Neural progenitor cell (in vitro differentiated cells): ENCODE data around the gene RNF115. TPM values are rescaled to one million over a fixed set of nuclear protein-coding genes. Genes with fewer than 3 reads are reported as not detected.

Experiments used
- DNase-seq: peaks from one replicate; pipeline ENCODE4 v3.0.0-alpha.2; 2016; ENCODE audit warnings: low spot score
- H2AFZ ChIP-seq: fragments of 200-600 bp; sonication (generic); replicated peaks from 2 replicates; pipeline ENCODE4 v1.6.1; 2016; ENCODE audit warnings: antibody characterized with exemption
- H3F3A ChIP-seq: fragments of 200-600 bp; sonication (generic); 2 replicates; pipeline ENCODE4 v1.6.1; 2016; ENCODE audit warnings: antibody characterized with exemption, low read depth
- H3K27ac ChIP-seq: fragments of 200-600 bp; sonication (generic); 2 replicates; pipeline ENCODE4 v1.5.1; 2016; ENCODE audit warnings: mild to moderate bottlenecking
- H3K27me3 ChIP-seq: fragments of 200-600 bp; sonication (generic); 2 replicates; pipeline ENCODE4 v1.6.1; 2016; ENCODE audit warnings: mild to moderate bottlenecking, moderate library complexity
- H3K36me3 ChIP-seq: fragments of 200-600 bp; sonication (generic); 2 replicates; pipeline ENCODE4 v1.5.1; 2016
- H3K4me1 ChIP-seq: fragments of 200-600 bp; sonication (generic); 2 replicates; pipeline ENCODE4 v1.6.1; 2016; ENCODE audit warnings: mixed run types
- H3K4me2 ChIP-seq: fragments of 200-600 bp; sonication (generic); 2 replicates; pipeline ENCODE4 v1.6.1; 2016
- H3K4me3 ChIP-seq: fragments of 200-600 bp; sonication (generic); 2 replicates; pipeline ENCODE4 v1.5.1; 2016
- H3K79me2 ChIP-seq: fragments of 200-600 bp; sonication (generic); 2 replicates; pipeline ENCODE4 v1.6.1; 2016; ENCODE audit warnings: low read depth
- H3K9ac ChIP-seq: fragments of 200-600 bp; sonication (generic); 2 replicates; pipeline ENCODE4 v1.6.1; 2016
- H3K9me3 ChIP-seq: fragments of 200-600 bp; sonication (generic); 2 replicates; pipeline ENCODE4 v1.5.1; 2016; ENCODE audit warnings: low read depth
- H4K20me1 ChIP-seq: fragments of 200-600 bp; sonication (generic); 2 replicates; pipeline ENCODE4 v1.6.1; 2016; ENCODE audit warnings: low read depth
- H3K27ac Mint-ChIP-seq: 3 replicates; pipeline ENCODE4 v1.8.0; 2021; ENCODE audit warnings: mixed read lengths
- H3K27me3 Mint-ChIP-seq: 2 replicates; pipeline ENCODE4 v1.8.0; 2022; ENCODE audit warnings: low read depth, mild to moderate bottlenecking, inconsistent platforms, moderate library complexity, mixed read lengths; ENCODE audit not compliant: insufficient read depth
- H3K36me3 Mint-ChIP-seq: 3 replicates; pipeline ENCODE4 v1.8.0; 2021; ENCODE audit warnings: mixed read lengths
- H3K4me1 Mint-ChIP-seq: 3 replicates; pipeline ENCODE4 v1.8.0; 2021; ENCODE audit warnings: mixed read lengths
- H3K4me3 Mint-ChIP-seq: 3 replicates; pipeline ENCODE4 v1.8.0; 2021; ENCODE audit warnings: mild to moderate bottlenecking, moderate library complexity, mixed read lengths
- H3K9me3 Mint-ChIP-seq: 3 replicates; pipeline ENCODE4 v1.8.0; 2020; ENCODE audit warnings: mixed read lengths
- EZH2 ChIP-seq: fragments of 200-600 bp; sonication (generic); IDR thresholded peaks from 2 replicates; pipeline ENCODE4 v1.6.1; 2017; ENCODE audit warnings: antibody characterized with exemption, mild to moderate bottlenecking, moderate library complexity
- EZH2phosphoT487 ChIP-seq: fragments of 200-600 bp; sonication (generic); IDR thresholded peaks from 2 replicates; pipeline ENCODE4 v1.6.1; 2017; ENCODE audit warnings: antibody characterized with exemption
- total RNA-seq: library from RNA; depleted of rRNA; stranded (reverse); fragments of >200 nt; gene quantifications from 2 replicates; pipeline ENCODE4 v1.2.3, GENCODE V29; 2015; ENCODE audit warnings: low replicate concordance
- TF ChIP-seq, protein P1 (sequence below): fragments of 200-600 bp; sonication (generic); IDR thresholded peaks from 2 replicates; pipeline ENCODE4 v1.5.1; 2017; ENCODE audit warnings: antibody characterized with exemption, mild to moderate bottlenecking

The RNF115 gene
- total RNA-seq, 1 donor from 2014 or later: 12.9 TPM

DNA sequence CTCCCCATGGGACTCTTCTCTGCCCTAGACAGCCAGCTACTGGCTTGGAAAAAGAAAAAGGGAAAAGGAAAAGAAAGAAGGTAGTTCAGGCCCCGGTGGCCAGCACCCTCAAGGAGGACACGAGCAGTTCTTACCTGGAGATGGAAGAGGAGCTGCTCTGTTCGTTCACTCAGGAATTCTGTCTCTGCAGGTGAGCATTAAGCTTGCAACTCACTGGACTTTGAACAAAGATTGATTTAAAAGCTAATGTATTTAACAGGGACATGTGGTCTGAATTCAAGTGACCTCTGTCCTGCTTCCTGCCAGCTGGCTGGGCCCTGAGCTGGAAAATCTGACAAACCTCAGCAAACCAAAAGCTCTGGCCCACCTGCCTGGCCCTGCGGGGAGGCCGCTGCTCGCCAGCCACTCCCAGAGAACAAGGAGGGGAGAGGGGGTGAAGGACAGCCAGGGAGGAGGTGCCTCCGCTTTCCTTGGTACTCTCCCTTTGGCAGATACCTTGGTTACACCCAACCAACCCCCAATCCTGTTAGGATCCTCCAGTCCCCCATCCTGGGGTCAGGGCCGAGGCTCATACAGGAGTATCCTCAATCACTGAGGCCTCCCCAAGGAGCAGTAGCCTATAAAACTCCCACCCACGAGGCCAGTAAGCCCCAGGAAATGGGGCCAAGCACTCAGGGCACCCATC lies 116.6 kb downstream of the RNF115 start, which contains the start of gene PDZK1:
TSS of gene PDZK1 (minus strand) at position 186 of the 685 bp plus-strand sequence. CDS start 19,347 bp downstream, outside the sequence.
- H3K4me1 ChIP-seq: peaks cover 16% of the 10 kb centered on the region
- Mint-ChIP-seq H3K27ac (no peak within 1 kb of the TSS), H3K9me3 (no peaks in the 10 kb centered on the region), H3K4me3 (no peak within 1 kb of the TSS), H3K4me1 (peaks cover 17% of the 10 kb centered on the region), H3K36me3 (no peaks in the 10 kb centered on the region), H3K27me3 (no peaks in the 10 kb centered on the region)
- no peak within 1 kb of the TSS for H3K9ac ChIP-seq
- peak within 1 kb of the TSS; percentile 46 for H3K4me2 ChIP-seq
- H3K27me3 ChIP-seq: no peaks in the 10 kb centered on the region
- DNase-seq: peak; percentile 25
- H3K36me3 ChIP-seq: no peaks in the 10 kb centered on the region
- no peaks in the 10 kb centered on the region for H3K79me2 ChIP-seq
- no peaks in the 10 kb centered on the region for H3K9me3 ChIP-seq
- H3K27ac ChIP-seq: no peak within 1 kb of the TSS
- no peak for TF ChIP-seq EZH2phosphoT487
- TF ChIP-seq, protein P1, sequence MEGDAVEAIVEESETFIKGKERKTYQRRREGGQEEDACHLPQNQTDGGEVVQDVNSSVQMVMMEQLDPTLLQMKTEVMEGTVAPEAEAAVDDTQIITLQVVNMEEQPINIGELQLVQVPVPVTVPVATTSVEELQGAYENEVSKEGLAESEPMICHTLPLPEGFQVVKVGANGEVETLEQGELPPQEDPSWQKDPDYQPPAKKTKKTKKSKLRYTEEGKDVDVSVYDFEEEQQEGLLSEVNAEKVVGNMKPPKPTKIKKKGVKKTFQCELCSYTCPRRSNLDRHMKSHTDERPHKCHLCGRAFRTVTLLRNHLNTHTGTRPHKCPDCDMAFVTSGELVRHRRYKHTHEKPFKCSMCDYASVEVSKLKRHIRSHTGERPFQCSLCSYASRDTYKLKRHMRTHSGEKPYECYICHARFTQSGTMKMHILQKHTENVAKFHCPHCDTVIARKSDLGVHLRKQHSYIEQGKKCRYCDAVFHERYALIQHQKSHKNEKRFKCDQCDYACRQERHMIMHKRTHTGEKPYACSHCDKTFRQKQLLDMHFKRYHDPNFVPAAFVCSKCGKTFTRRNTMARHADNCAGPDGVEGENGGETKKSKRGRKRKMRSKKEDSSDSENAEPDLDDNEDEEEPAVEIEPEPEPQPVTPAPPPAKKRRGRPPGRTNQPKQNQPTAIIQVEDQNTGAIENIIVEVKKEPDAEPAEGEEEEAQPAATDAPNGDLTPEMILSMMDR: no peak
- H3F3A ChIP-seq: peaks cover 8% of the 10 kb centered on the region
- H3K4me3 ChIP-seq: no peak within 1 kb of the TSS
- peak within 1 kb of the TSS; percentile 71 for H2AFZ ChIP-seq
- H4K20me1 ChIP-seq: no peaks in the 10 kb centered on the region

DNA sequence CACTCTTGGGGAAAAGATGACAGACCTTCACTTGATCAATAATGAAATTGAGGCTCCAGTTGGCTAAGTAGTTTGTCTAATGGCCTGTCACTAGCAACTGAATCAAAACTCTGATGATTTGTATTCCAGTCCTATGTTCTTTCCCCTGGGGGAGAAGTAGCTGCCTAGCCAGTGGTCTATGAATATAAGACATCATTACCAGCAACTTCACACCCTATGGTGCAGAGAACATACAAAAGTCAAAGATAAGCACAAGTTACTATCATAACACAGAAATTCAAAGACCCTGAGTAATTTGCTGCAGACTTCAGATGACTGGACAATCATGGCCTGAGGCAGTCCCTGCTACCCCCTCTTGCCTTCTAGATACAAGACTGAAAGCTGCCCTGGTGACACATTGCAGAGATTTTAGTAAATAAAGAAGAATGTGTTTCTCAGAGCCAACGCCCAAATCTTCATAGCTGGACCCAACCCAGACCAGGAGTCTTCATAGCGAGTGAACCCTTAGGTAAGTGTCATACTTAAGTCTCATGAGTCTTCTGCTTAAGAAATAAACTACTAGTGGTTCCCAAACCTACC lies 117.7 kb downstream of the RNF115 start:
- DNase-seq: no peak
- Histone ChIP-seq H3K27me3 (no peaks in the 10 kb centered on the region), H3K9me3 (no peaks in the 10 kb centered on the region), H3K4me2 (no peak overlapping the region), H3K4me3 (no peak overlapping the region), H4K20me1 (no peaks in the 10 kb centered on the region), H3K79me2 (no peaks in the 10 kb centered on the region), H3K4me1 (peaks cover 16% of the 10 kb centered on the region), H3K36me3 (no peaks in the 10 kb centered on the region), H3F3A (peaks cover 8% of the 10 kb centered on the region), H2AFZ (no peak overlapping the region), H3K9ac (no peak overlapping the region), H3K27ac (no peak overlapping the region)
- Mint-ChIP-seq H3K27me3 (peaks cover 1% of the 10 kb centered on the region), H3K9me3 (no peaks in the 10 kb centered on the region), H3K36me3 (no peaks in the 10 kb centered on the region), H3K4me3 (no peak overlapping the region), H3K4me1 (peaks cover 17% of the 10 kb centered on the region), H3K27ac (no peak overlapping the region)
- TF ChIP-seq EZH2phosphoT487 (no peak), EZH2 (no peak)
- TF ChIP-seq, protein P1: no peak

DNA sequence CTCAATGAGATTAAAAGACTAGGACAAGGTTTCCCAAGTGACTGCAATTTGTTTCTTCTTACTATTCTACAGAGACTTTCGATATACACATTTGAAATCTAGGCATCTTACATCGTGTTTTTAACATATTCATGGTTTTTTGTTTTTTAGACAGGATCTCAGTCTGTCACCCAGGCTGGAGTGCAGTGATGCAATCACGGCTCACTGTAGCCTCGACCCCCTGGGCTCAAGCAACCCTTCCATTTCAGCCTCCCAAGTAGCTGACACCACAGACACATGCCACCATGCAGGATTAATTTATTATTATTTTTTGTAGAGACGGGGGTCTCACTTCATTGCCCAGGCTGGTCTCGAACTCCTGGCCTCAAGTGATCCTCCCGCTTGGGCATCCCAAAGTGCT lies 118.3 kb downstream of the RNF115 start:
- Mint-ChIP-seq H3K27ac (peak overlapping the region; percentile 1), H3K36me3 (no peaks in the 10 kb centered on the region), H3K9me3 (no peaks in the 10 kb centered on the region), H3K4me3 (no peak overlapping the region), H3K27me3 (peaks cover 4% of the 10 kb centered on the region), H3K4me1 (peaks cover 17% of the 10 kb centered on the region)
- H3F3A ChIP-seq: peaks cover 8% of the 10 kb centered on the region
- H3K4me1 ChIP-seq: peaks cover 16% of the 10 kb centered on the region
- no peaks in the 10 kb centered on the region for H3K36me3 ChIP-seq
- H3K4me2 ChIP-seq: no peak overlapping the region
- H3K79me2 ChIP-seq: no peaks in the 10 kb centered on the region
- no peak overlapping the region for H2AFZ ChIP-seq
- no peak for DNase-seq
- no peak overlapping the region for H3K9ac ChIP-seq
- H3K27ac ChIP-seq: no peak overlapping the region
- no peaks in the 10 kb centered on the region for H3K27me3 ChIP-seq
- H4K20me1 ChIP-seq: no peaks in the 10 kb centered on the region
- H3K4me3 ChIP-seq: no peak overlapping the region
- TF ChIP-seq, protein P1: no peak
- TF ChIP-seq EZH2 (no peak), EZH2phosphoT487 (no peak)
- H3K9me3 ChIP-seq: no peaks in the 10 kb centered on the region
